GM20000 (cell line): ENCODE results near the gene CCL11.

Source experiments
- DNase-seq: peaks from one replicate; pipeline ENCODE4 v3.0.0; 2012; ENCODE audit warnings: low spot score
- TF ChIP-seq, protein P1 (sequence below): IDR thresholded peaks from 2 replicates; pipeline ENCODE4 v1.5.1; 2012; ENCODE audit warnings: mild to moderate bottlenecking, control low read depth; ENCODE audit errors: extremely low read depth, missing control alignments

CCL11 gene

DNA sequence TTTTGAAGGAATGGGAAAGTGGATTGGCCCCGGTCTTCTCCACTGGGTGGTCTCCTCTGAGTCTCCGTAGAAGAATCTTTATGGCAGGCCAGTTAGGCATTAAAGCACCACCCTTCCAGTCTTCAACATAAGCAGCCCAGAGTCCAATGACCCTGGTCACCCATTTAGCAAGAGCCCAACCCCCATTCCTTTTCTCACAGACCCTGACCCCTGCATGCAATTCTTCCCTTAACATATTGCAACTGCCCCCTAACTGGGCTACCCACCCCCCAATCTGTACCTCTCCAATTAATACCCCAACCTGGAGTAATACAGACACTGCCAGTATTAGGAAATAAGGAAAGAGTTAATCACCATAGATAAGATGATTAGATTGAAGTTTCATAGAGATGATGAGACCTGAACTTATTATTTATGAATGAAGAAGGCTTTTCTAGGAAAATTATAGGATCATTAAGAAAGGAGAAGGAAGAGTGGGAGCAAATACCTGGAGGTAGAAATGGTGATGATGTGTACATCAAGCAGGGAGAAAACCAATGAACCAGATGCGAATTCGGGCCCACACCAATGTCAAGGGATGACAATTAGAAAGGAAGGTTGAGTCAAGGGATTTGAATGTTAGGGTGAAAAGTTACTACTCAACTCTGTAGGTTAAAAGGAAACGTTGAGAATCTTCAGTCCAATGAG is 28.1 kb upstream of the CCL11 start:
- TF ChIP-seq, protein P1, sequence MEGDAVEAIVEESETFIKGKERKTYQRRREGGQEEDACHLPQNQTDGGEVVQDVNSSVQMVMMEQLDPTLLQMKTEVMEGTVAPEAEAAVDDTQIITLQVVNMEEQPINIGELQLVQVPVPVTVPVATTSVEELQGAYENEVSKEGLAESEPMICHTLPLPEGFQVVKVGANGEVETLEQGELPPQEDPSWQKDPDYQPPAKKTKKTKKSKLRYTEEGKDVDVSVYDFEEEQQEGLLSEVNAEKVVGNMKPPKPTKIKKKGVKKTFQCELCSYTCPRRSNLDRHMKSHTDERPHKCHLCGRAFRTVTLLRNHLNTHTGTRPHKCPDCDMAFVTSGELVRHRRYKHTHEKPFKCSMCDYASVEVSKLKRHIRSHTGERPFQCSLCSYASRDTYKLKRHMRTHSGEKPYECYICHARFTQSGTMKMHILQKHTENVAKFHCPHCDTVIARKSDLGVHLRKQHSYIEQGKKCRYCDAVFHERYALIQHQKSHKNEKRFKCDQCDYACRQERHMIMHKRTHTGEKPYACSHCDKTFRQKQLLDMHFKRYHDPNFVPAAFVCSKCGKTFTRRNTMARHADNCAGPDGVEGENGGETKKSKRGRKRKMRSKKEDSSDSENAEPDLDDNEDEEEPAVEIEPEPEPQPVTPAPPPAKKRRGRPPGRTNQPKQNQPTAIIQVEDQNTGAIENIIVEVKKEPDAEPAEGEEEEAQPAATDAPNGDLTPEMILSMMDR, result no peak
- DNase-seq, result no peak

DNA sequence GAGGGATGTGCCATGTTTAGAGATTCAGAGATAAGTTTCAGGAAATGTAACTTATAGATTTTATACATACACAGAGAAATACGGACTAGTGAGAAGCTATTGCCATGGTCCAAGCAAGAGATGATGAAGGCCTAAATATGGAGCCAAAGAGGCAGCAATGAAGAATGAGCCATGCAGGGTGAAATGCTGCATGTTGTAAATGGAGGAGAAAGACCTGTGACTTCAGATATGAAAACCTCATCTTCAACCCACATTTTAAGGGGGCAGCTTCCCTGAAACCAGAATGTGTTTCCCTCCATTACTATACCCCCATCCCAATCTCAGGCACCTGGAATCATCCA is 27.6 kb upstream of the CCL11 start:
- TF ChIP-seq, protein P1, result no peak
- no peak for DNase-seq

DNA sequence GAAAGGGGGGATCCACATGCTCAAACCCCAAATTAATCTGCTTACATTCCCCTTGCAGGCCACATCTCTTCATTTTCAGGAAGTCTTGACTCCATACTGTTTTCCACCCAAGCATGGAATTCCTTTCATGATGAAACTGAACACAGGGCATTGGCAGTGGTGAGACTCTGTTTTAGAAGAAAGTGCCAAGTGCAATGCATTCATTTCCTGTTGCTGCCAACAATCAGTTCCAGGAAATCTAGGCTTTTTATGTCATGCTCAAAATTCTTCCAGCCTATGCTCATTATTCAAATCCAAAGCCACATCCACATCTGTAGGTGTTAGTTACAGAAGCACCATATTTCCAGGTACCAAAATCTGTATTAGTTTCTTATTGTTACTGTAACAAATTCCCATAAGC is 26.4 kb upstream of the CCL11 start:
- TF ChIP-seq, protein P1, result no peak
- DNase-seq, result no peak

GRCh38 chr17:34260861-34261260 is 24.7 kb upstream of the CCL11 start:
- no peak for DNase-seq
- TF ChIP-seq, protein P1, result no peak

- TF ChIP-seq, protein P1, result no peak
- no peak for DNase-seq
Observed at GRCh38 chr17:34261568-34262337, 23.8 kb upstream of the CCL11 start.

GRCh38 chr17:34265711-34266110 is 19.8 kb upstream of the CCL11 start:
- DNase-seq, result no peak
- TF ChIP-seq, protein P1, result no peak

- TF ChIP-seq, protein P1, result no peak
- DNase-seq, result no peak
Observed at GRCh38 chr17:34269969-34270368, 15.6 kb upstream of the CCL11 start, which contains the start of gene CCL7. Gene CCL7 (plus strand): TSS chr17:34270221. CDS start chr17:34270291, 70 bp downstream.
